ENCODE data around the gene RACK1.
"Not testable (repeated sequence)": the region's sequence is repeated elsewhere in the genome, so short reads cannot be mapped to it uniquely, and the experiment has no call there.

RACK1 gene

DNA sequence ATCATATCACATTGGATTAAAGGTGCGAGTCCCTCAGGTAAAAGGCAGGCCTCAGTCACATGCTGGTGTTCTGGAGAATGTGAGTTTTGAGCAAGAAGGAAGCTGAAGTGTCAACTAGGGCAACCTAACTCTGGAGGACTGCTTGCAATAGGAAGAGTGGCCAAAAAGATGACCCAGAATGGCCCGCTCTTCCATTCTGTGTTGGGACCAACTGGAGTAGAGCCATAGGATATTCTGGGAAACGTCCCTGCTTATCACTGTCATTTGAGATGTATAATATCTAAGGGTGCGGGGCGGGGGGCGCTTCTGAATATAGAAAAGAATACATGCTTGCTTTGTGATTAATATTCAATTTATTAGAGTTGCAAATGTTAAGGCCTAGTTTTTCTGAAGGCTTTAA is 31.6 kb downstream of the RACK1 start:
- no peak for DNase-seq

DNA sequence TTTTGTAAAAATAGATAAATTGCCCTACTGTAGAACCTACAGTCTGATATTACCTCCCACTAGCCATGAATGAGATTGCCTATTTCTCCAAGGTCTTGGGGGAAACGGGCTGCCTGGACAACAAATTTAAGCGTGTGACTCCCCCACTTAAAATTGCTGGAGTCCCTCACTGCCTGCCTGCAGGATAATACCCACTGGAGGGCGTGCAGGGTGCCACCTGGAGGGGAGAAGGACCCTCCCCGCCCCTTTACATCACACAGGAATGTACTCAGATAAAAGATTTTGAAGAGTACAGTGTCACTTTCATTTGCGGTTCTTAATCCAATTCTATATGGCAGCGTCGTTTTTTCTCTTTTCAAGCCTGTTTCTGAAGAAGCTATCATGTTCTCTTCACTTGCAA is 32.5 kb downstream of the RACK1 start:
- no peak for DNase-seq

DNA sequence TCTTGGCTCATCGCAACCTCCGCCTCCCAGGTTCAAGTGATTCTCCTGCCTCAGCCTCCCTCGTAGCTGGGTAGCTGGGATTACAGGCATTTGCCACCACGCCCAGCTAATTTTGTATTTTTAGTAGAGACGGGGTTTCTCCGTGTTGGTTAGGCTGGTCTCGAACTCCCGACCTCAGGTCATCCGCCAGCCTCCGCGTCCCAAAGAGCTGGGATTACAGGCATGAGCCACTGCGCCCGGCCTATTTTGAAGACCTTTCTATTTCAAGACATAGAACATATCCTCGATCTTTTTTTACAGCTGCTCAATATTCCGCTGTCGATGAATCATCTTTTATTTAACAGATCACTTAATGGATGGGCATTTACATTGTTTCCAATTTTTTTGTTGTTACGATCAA is 33.0 kb downstream of the RACK1 start:
- not testable (repeated sequence) for DNase-seq

DNA sequence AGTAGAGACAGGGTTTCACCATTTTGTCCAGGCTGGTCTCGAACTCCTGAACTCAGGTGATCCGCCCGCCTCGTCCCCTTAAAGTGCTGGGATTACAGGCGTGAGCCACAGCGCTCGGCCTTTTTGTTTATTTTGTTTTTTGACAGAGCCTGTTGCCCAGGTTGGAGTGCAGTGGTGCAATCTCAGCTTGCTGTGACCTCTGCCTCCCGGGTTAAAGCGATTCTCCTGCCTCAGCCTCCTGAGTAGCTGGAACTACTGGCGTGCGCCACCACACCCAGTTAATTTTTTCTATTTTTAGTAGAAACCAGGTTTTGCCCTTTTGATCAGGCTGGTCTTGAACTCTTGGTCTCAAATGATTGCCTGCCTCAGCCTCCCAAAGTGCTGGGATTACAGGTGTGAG is 33.6 kb downstream of the RACK1 start:
- DNase-seq, result not testable (repeated sequence)

DNA sequence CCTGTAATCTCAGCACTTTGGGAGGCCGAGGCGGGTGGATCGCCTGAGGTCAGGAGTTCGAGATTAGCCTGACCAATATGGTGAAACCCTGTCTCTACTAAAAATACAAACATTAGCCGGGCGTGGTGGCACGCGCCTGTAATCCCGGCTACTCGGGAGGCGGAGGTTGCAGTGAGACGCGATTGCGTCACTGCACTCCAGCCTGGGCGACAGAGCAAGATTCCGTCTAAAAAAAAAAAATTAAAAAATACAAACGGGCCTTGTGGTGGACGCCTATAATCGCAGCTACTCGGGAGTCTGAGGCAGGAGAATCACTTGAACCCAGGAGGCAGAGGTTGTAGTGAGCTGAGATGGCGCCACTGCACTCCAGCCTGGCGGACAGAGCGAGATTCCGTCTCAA is 34.7 kb downstream of the RACK1 start:
- DNase-seq, result not testable (repeated sequence)

DNA sequence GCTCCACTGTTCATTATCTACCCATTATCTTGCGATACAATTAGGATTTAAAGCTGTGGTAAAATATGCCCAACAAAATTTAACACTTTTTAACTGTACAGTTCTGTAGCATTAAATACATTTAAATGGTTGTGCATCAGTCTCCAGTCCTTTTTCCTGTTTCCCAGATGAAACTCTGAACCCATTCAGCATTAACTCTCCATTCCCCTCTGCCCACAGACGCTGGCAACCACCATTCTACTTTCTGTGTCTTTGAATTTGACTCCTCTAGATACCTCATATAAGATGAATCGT is 35.8 kb downstream of the RACK1 start:
- DNase-seq, result no peak

DNA sequence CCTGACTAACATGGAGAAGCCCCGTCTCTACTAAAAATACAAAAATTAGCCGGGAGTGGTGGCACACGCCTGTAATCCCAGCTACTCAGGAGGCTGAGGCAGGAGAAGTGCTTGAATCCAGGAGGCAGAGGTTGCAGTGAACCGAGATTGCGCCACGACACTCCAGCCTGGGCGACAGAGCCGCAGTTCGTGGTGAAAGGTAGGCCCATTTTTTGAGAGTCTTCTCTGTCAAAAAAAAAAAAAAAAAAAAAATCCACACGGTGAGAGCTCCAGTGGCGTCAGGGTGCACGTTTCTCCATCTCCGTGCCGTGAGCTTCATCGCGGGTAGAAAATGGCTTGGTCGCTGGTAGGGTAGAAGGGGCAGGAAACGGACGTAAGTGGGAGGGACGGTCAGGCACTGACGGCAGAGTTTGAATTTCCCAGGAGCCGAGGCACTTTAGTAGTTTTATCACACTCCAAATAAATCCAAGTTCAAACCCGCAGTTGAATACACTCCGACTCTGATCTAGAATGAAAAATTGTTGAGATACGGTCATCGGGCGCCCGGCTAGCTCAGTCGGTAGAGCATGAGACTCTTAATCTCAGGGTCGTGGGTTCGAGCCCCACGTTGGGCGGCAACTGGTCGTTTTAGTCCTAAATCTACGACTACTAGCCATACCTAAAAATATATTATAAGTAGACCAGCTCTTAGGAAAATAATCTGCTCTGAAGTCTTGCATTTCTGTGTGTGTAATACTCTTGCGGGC is 36.3 kb downstream of the RACK1 start:
- no peak for DNase-seq

DNA sequence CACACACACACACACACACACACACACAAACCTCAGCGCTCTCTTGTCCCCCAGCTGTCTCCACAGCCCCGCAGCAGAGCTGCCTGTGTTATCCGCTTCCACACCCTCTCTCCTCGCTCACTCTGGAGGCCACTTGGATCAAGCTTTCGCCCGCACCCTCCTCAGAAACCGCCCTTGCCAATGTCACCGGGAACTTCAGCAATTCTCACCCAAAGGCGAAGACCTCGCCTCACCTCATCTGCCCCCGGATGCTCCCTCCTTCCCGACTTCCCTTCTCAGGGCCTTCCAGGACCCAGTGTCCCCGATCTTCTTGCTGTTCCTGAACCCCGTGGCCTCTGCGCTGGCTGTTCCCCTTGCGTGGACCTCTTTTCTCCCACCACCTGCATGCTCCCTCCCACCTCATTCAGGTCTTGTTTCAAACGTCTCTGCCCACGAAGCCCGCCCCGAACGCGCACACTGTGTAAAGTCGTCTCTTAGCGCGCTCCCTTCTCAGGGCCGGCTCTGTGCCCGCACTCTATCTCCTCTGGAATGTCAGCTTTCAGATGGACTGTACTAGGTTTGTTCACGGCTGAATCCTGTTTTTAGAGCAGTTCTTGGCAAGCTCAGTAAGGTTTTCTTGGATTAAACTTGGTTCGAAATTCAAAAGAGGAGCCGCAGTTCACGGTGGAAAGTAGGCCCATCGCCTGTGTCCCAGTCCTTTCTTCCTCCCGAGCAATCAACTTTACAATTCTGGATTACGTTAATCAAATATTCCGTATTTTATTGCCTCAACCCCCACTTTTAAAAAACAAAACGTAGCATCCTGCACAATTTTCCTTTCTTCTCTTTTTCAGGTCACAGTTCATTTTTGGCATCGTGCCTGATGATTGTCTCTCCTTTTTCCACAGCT is 37.7 kb downstream of the RACK1 start:
- no peak for DNase-seq

DNA sequence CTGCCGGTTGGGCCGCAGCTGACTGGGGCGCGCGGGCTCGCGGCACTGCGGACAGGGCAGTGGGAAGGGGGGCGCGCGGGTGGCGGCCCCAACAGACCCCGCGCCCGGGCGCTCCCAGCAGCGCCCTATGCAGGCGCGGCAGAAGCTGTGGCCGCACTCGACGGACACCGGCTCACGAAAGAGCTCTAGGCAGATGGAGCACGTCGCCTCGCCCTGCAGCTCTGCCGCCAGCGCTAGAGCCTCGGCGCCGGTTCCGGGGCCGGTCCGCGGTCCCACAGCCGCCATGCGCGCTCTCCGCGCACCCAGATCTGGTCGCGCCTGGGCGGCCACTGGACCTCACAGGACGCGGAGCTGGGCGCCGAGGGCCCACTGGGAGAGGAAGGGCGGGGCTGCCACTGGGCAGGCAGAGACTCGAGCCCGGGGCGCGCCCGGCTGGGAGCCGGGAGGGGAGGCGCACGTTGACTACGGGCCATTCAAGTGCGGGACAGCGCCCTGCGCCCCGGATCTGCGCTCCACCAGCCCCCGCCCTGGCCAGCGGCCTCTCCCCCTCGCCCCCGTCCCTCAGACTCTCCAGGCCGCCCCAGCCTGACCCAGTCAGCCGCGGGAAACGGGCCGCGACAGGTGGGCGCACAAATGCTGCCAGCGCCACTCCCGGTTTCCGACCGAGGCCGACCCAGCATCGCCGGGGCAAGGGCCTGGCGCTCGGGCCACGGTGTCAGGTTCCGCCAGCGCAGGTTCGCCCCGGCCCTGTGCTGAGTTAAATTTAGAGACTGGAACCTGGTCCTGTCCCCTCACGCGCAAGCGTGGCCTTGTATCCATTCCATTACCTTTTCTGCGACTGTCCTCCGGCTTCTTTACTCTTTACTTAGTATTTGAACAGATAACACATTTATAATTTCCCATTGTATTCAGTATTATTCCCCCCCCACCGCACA is 38.6 kb downstream of the RACK1 start, which contains the start of gene TRIM7:
Gene TRIM7, minus strand, starts transcription at position 371 of the 935 bp plus-strand sequence. Its CDS starts 86 bp downstream, at position 285.
- DNase-seq, result no peak

DNA sequence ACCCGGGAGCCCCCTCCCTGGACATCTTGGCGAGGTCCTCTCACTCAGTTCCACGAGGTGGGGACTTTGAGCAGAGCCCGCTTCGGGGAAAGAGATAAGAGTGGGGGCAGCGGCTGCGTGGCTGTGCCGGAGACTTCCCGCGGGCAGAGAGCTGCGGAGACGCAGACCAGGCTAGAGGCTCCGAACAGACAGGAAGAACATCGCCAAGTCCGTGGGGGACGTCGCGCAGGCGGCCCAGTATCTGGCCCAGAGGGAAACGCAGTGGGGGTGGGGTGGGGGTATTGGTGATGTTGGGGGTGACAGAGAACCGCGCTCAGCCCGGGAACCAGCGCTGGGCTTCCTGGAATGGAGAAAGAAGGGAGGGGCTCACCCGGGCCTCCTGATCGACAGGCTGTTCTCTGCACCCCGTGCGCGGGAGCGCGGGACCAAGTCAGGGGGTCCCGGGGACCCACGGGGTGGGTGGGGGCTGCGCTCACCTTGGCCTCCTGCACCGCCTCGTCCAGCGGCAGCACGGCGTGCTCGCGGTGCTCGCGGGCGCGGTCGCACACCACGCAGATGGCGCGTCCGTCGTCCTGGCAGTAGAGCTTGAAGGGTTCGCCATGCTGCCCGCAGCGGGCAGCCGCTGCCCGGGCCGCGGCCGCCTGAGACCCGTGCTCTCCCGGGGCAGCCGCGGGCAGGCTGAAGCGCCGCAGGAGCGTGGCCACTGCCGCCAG is 39.4 kb downstream of the RACK1 start:
- DNase-seq, result no peak

DNA sequence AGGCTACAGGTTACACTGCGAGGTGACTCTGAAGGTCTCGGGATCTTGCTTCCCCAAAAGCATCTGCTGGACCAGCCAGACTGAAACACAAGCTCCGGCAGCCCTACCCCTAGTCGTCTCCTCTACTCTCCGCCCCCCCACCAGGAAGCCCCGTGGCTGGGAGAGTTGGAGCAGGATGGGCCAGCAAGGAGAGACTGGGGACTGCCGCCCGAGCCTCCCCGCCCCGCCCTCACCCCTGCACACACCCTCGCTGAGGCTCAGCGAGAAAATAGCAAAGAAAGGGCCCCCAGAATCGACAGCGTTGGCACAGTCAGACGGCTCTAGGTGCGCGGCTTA is 40.0 kb downstream of the RACK1 start:
- DNase-seq, result no peak

DNA sequence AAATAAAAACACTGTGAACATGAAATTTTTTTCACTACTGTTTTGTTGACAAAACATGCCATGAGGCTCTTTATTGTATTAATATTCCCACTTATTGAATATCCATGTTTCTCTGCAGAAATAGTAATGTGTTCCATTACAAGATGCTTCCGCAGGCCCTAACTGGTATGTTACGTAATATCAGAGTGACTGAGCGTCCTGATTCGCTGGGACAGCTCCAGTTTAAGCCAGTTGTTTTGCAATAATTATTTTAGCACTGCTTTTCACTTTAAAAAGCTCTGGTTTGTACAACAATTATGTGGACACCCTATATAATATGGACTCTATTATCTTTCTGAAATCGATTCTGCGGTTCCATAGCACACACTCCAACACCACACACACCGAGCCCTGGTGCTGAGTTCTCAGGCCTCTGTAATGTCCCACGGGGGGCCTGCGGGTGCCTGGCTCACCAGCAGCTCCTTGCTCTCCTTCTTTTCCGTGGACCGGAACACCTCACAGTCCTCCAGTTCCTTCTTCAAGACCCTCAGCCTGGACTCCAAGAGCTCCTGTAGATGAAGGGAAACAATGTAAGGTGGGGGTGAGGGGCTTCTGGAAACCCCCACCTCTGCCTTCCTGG is 40.5 kb downstream of the RACK1 start:
- DNase-seq, result no peak

DNA sequence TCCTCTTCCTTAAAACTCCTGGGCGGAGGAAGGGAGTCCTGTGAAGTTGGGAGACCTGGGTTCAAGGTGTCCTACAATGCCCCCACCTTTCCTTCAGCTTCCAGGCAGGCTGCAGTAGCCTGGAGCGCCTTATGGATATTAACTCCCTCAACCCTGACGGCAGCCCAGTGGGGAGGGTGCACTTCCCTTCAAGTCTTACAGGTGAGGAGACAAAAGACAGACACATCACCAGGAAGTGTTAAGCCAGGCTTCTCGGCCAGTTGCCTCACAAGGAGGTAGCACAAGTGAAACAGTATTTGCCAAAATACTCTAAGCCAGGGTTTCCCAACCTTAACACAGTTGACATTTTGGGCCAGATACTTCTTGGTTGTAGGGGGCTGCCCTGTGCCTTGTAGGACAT is 42.9 kb downstream of the RACK1 start:
- no peak for DNase-seq

DNA sequence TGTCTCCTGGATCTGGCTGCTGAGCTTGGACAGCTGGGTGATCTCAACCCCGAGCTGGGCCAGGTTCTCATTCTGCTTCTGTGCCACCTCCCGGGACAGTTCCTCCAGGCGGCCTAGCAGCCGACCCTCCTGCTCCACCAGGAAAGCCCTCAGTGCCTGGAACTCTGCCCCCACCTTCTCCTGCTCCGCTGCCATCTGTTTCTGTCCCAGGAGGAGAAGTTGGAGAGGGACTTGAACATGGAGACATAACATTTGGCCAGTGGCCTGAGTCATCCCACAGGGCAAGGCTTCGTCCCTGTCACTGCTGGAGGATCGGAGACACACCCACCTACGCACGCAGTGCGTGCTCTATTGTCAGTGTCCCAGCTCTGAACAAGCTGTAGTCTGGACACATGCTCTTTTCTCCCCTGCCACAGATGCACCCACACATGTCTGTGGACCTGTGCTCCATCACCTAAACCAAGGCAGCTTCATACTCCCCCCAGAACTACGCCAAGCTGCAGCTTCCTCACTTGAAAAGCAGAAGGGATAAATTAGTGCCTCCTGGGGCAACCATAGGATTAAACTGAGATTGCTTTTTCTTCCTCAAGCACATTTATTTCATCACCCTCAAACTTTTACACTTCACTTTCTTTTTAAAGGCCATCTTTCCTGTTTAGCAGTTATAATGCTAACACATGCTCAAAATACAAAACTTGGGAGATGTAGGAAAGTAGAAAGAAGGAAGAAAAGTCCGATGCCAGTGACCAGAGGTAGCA is 43.6 kb downstream of the RACK1 start:
- DNase-seq, result no peak

DNA sequence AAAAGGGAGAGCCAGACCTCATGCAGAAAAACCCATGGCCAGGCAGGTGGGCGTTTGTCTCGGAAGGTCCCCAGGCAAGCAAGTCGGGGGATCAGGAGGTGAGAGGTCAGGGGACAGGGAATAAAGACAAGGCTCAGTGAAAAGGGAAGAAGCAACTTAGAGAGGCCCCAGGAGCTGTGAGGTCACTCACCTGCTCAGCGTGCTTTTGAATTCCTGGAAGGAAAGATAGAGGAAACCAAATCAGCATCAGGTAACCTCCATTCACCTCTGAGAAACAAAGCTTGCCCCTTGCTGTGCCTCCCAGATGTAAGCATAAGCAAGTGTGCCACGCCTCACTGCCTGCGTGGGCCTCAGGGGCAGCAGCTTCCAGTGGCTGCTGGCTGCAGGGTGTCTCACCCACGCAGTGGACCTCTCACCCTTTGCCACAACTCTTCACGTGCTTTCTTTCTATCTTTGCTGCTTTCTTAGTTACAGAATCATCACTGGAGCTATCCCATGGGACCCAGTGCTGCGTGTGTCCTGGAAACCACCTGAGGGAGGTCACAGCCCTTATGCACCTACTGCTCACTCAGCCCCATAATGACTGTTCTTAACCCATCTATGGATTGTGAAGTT is 44.7 kb downstream of the RACK1 start:
- DNase-seq, result no peak

DNA sequence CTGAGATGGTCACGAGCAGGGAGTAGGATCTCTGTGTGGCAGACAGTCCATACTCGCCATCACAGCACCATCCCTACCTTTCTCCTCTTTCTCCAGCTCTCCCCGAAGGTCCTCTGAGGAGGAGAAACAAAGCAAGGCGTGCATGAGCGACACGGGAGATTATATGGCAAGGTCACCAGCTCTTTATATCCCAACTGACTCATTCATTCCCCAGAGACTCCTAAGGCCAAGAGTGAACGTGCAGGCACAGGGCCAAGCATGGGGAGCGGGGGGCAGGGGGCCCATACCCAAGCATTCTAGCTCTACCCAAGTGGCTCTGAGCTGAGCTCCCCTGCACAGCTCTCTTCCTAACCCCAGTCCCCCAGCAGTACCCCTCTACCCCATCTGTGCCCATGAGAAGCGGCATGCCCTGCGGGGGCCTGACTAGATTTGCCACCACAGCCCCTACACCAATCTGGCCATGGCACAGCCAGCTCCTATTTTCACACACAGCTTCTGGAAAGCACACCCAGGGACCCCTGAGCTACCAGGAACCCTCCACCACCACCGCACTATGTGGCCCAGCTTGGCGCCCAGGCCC is 45.5 kb downstream of the RACK1 start:
- no peak for DNase-seq

DNA sequence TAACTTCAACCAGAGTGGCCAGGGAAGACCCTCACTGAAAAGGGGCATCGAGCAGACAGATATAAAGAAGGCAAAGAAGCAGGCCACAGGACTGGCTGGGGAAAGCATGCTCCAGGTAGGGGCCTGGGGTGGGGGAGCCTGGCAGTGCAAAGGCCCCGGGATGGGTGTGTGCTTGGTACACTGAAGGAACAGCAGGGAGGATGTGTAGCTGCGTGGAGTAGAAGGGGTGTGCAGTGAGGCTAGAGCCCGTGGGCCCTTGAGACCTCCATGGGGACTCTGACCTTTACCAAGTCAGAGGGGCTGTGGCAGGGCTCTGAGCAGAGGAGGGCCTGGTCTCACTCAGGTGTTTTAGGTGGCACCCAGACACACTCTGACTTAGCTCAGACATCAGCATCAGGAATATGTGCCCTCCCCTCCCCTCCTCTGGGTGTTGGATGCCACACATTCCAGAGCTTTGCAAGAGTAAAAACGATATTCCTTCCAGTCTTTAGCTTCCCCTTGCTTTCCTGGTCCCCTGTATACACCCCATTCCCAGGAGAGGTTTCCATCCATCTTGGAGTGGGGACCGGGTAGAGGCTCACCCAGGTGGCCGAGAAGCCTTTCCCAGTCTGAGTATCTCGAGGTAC is 46.3 kb downstream of the RACK1 start:
- no peak for DNase-seq

DNA sequence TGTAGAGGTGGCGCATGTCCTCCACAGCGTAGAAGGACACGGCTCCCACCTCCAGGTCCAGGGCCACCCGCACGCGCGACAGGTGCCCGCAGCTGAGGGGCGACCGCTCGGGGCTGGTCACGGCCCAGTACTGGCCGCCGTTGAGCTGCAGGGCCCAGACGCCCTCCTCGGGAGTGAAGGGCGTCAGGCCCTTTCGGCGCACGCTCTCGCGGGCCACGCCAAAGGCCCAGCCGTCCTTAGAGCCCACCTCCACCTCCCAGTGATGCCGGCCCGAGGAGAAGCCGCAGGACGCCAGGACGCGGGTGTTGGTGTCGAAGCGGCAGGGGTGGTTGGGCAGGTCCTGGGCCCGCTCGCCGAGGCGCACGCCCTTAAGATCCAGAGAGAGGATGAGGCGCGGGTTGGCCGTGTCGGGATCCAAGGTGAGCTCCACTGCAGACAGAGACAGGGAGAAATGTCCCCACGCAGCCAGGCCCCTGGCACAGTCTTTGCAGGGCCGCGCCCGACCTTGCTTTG is 48.4 kb downstream of the RACK1 start:
- DNase-seq, result no peak

DNA sequence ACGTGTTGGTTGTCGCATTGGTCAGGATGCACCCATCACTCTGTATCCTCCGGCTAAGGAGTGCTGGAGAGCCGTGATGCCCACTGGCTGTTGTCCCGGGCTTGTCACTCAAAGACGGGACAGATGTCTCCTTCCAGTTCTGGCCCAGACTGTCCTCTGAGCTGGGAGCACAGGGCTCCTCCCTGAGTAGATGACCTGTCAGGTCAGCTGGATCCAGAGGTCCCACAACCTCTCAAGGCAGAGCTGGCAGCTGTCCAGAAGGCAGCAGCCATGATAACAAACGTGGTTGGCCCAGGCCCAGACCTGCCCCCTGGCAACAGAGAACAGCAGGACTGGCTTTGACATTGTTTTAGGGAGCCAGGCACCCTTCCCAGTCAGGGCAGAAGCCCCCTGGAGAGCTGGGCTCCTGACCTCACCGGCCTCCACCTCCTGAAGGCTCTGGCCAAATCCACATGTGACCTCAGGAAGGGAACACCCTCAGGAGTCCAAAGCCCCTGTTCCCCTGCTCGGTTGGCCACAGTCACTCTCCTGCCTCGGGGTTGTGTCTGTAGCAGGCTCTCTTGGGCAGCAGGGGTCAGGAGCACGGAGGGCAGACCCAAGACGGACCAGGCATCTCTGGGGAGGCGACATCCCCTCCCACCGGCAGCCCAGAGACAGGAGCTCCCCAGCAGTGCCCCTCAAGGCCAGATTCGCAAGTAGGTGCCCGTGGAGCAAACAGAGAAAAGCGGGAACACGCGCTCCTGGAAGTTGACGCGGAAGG is 49.0 kb downstream of the RACK1 start:
- DNase-seq, result no peak

Measured in NCI-H1694 treated with DMSO at 0.1 percent for 48 hours (cell line).